ENCODE data around the gene FAM200A.
A peak's percentile ranks its signal among the peaks of the same experiment; 100 is the strongest.
"Not testable (repeated sequence)": the region's sequence is repeated elsewhere in the genome, so short reads cannot be mapped to it uniquely, and the experiment has no call there.

FAM200A gene

GRCh38 chr7:99594948-99595745 lies 43.2 kb upstream of the FAM200A start:
- Histone ChIP-seq H2AK5ac (ENCODE audit: low read length) (no peak overlapping the region), H2BK120ac (ENCODE audit: insufficient read depth, low read length, poor library complexity) (no peak overlapping the region), H3K36me3 (ENCODE audit: control insufficient read depth in 1 of 2, insufficient read depth in 2 of 2, low read length in 2 of 2) (no peaks in the 10 kb centered on the region), H3K4ac (ENCODE audit: low read depth, low read length) (no peak overlapping the region), H3K9me3 (ENCODE audit: insufficient read depth, low read depth, low read length) (no peaks in the 10 kb centered on the region), H3K79me2 (ENCODE audit: control insufficient read depth, insufficient read depth, low read length, poor library complexity) (no peaks in the 10 kb centered on the region), H4K8ac (ENCODE audit: low read depth, low read length) (no peak overlapping the region), H2BK5ac (ENCODE audit: low read depth, low read length, poor library complexity) (no peak overlapping the region), H3K4me3 (ENCODE audit: low read depth, low read length) (no peak overlapping the region), H3K18ac (ENCODE audit: low read length) (no peak overlapping the region), H3K4me1 (ENCODE audit: control insufficient read depth in 1 of 2, insufficient read depth in 2 of 2, low read length in 2 of 2) (no peaks in the 10 kb centered on the region), H2BK12ac (ENCODE audit: low read length) (no peak overlapping the region), H3K4me2 (ENCODE audit: low read length) (no peak overlapping the region), H3K79me1 (ENCODE audit: low read length) (no peaks in the 10 kb centered on the region), H2AFZ (ENCODE audit: insufficient read depth, low read length, poor library complexity) (no peak overlapping the region), H3K23ac (ENCODE audit: low read length) (no peak overlapping the region), H4K12ac (ENCODE audit: low read depth, low read length) (no peak overlapping the region), H3K14ac (ENCODE audit: low read length) (no peak overlapping the region), H3K27me3 (ENCODE audit: insufficient read depth, low read length) (no peaks in the 10 kb centered on the region), H3K9ac (ENCODE audit: low read length) (no peak overlapping the region), H3K27ac (ENCODE audit: low read depth, low read length) (no peak overlapping the region), H4K91ac (ENCODE audit: low read depth, low read length) (no peak overlapping the region)
- no peak for DNase-seq
- no CpG with 5 or more reads among the region's 7 CpGs for WGBS (ENCODE audit: extremely low coverage, insufficient coverage, insufficient read length)

GRCh38 chr7:99588868-99589267 lies 37.0 kb upstream of the FAM200A start:
- DNase-seq: no peak
- H4K12ac ChIP-seq (ENCODE audit: low read depth, low read length): no peak overlapping the region
- H3K23ac ChIP-seq (ENCODE audit: low read length): no peak overlapping the region
- H4K91ac ChIP-seq (ENCODE audit: low read depth, low read length): no peak overlapping the region
- no peaks in the 10 kb centered on the region for H3K4me1 ChIP-seq (ENCODE audit: control insufficient read depth in 1 of 2, insufficient read depth in 2 of 2, low read length in 2 of 2)
- no peak overlapping the region for H3K4me3 ChIP-seq (ENCODE audit: low read depth, low read length)
- H3K14ac ChIP-seq (ENCODE audit: low read length): no peak overlapping the region
- WGBS (ENCODE audit: extremely low coverage, insufficient coverage, insufficient read length): no CpG with 5 or more reads among the region's 3 CpGs
- no peaks in the 10 kb centered on the region for H3K27me3 ChIP-seq (ENCODE audit: insufficient read depth, low read length)
- H3K9ac ChIP-seq (ENCODE audit: low read length): no peak overlapping the region
- no peaks in the 10 kb centered on the region for H3K79me1 ChIP-seq (ENCODE audit: low read length)
- no peak overlapping the region for H4K8ac ChIP-seq (ENCODE audit: low read depth, low read length)
- no peak overlapping the region for H2BK12ac ChIP-seq (ENCODE audit: low read length)
- H3K79me2 ChIP-seq (ENCODE audit: control insufficient read depth, insufficient read depth, low read length, poor library complexity): no peaks in the 10 kb centered on the region
- H3K18ac ChIP-seq (ENCODE audit: low read length): no peak overlapping the region
- no peaks in the 10 kb centered on the region for H3K36me3 ChIP-seq (ENCODE audit: control insufficient read depth in 1 of 2, insufficient read depth in 2 of 2, low read length in 2 of 2)
- no peak overlapping the region for H2BK120ac ChIP-seq (ENCODE audit: insufficient read depth, low read length, poor library complexity)
- no peak overlapping the region for H2AK5ac ChIP-seq (ENCODE audit: low read length)
- no peak overlapping the region for H3K4ac ChIP-seq (ENCODE audit: low read depth, low read length)
- H3K27ac ChIP-seq (ENCODE audit: low read depth, low read length): no peak overlapping the region
- no peak overlapping the region for H2BK5ac ChIP-seq (ENCODE audit: low read depth, low read length, poor library complexity)
- H3K4me2 ChIP-seq (ENCODE audit: low read length): no peak overlapping the region
- H3K9me3 ChIP-seq (ENCODE audit: insufficient read depth, low read depth, low read length): no peaks in the 10 kb centered on the region
- no peak overlapping the region for H2AFZ ChIP-seq (ENCODE audit: insufficient read depth, low read length, poor library complexity)

GRCh38 chr7:99580778-99581332 lies 28.9 kb upstream of the FAM200A start:
- H3K23ac ChIP-seq (ENCODE audit: low read length); H3K9me3 ChIP-seq (ENCODE audit: insufficient read depth, low read depth, low read length): not testable (repeated sequence)
- WGBS (ENCODE audit: extremely low coverage, insufficient coverage, insufficient read length): no CpG with 5 or more reads among the region's 4 CpGs

DNA sequence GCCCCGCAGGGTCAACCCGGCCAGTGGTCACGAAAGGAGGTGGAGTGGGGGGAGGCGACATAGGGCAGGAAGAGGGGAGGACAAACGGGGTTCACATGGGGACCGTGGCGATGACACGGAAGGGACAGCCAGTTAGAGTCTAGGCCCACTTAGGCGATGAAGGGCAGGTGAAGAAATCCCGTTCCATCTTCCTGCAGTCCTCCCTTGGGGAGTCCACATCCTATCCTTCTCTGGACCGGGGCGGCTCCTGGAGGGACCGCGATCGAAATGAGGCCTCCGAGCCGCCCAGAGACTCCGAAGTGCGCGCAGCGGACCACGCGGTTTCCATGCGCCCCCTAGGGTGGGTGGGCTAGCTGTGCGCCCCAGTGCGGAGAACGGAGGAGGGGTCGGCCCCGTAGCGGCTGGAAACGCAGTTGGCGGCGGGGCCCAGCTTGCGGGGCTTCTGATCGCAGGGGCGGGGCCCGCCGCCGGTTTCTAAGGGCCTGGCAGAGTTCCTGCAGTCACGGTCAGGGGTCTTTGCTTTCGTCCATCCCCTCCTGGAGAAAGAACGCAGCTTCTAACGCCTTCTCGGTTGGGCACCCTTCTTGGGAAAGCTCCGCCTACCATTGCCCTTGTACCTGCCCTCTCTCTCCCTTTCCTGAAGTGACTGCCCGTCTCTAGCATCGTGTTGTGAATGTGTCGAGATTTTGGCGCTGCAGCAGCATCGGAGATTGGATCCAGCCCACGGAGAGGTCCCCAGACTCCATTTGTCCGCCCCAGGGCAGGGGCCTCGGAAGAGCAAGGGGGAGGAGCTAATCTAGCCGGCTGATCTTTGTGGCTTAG lies 28.3 kb upstream of the FAM200A start:
- Histone ChIP-seq H3K4me2 (ENCODE audit: low read length) (peak overlapping the region; percentile 87), H3K23ac (ENCODE audit: low read length) (no peak overlapping the region), H3K9me3 (ENCODE audit: insufficient read depth, low read depth, low read length) (no peaks in the 10 kb centered on the region), H3K9ac (ENCODE audit: low read length) (peak overlapping the region; percentile 1), H3K18ac (ENCODE audit: low read length) (no peak overlapping the region), H3K79me2 (ENCODE audit: control insufficient read depth, insufficient read depth, low read length, poor library complexity) (no peaks in the 10 kb centered on the region), H3K14ac (ENCODE audit: low read length) (no peak overlapping the region), H3K79me1 (ENCODE audit: low read length) (no peaks in the 10 kb centered on the region), H3K36me3 (ENCODE audit: control insufficient read depth in 1 of 2, insufficient read depth in 2 of 2, low read length in 2 of 2) (no peaks in the 10 kb centered on the region), H3K4me3 (ENCODE audit: low read depth, low read length) (peak overlapping the region; percentile 55), H2AFZ (ENCODE audit: insufficient read depth, low read length, poor library complexity) (peak overlapping the region; percentile 4), H3K4me1 (ENCODE audit: control insufficient read depth in 1 of 2, insufficient read depth in 2 of 2, low read length in 2 of 2) (peaks cover 3 to 8% of the 10 kb centered on the region in 2 experiments), H4K91ac (ENCODE audit: low read depth, low read length) (no peak overlapping the region), H4K8ac (ENCODE audit: low read depth, low read length) (peak overlapping the region; percentile 47), H2BK5ac (ENCODE audit: low read depth, low read length, poor library complexity) (no peak overlapping the region), H3K27me3 (ENCODE audit: insufficient read depth, low read length) (no peaks in the 10 kb centered on the region), H2BK120ac (ENCODE audit: insufficient read depth, low read length, poor library complexity) (no peak overlapping the region), H3K27ac (ENCODE audit: low read depth, low read length) (no peak overlapping the region), H3K4ac (ENCODE audit: low read depth, low read length) (no peak overlapping the region), H4K12ac (ENCODE audit: low read depth, low read length) (peak overlapping the region; percentile 39), H2AK5ac (ENCODE audit: low read length) (no peak overlapping the region), H2BK12ac (ENCODE audit: low read length) (no peak overlapping the region)
- DNase-seq: no peak
- no CpG with 5 or more reads among the region's 54 CpGs for WGBS (ENCODE audit: extremely low coverage, insufficient coverage, insufficient read length)

More at GRCh38 chr7:99580778-99581332, 28.9 kb upstream of the FAM200A start:
- peak overlapping the region; percentile 47 for H4K8ac ChIP-seq (ENCODE audit: low read depth, low read length)
- not testable (repeated sequence) for H3K36me3 ChIP-seq (ENCODE audit: control insufficient read depth in 1 of 2, insufficient read depth in 2 of 2, low read length in 2 of 2); H3K18ac ChIP-seq (ENCODE audit: low read length); H2AK5ac ChIP-seq (ENCODE audit: low read length); H2BK12ac ChIP-seq (ENCODE audit: low read length); H3K79me2 ChIP-seq (ENCODE audit: control insufficient read depth, insufficient read depth, low read length, poor library complexity); DNase-seq; H2BK5ac ChIP-seq (ENCODE audit: low read depth, low read length, poor library complexity); H3K27me3 ChIP-seq (ENCODE audit: insufficient read depth, low read length); H3K4me3 ChIP-seq (ENCODE audit: low read depth, low read length); H3K4ac ChIP-seq (ENCODE audit: low read depth, low read length); H3K79me1 ChIP-seq (ENCODE audit: low read length); H3K4me1 ChIP-seq (ENCODE audit: control insufficient read depth in 1 of 2, insufficient read depth in 2 of 2, low read length in 2 of 2); H4K91ac ChIP-seq (ENCODE audit: low read depth, low read length); H3K27ac ChIP-seq (ENCODE audit: low read depth, low read length); H2BK120ac ChIP-seq (ENCODE audit: insufficient read depth, low read length, poor library complexity); H3K14ac ChIP-seq (ENCODE audit: low read length)
- H2AFZ ChIP-seq (ENCODE audit: insufficient read depth, low read length, poor library complexity): peak overlapping the region; percentile 4
- peak overlapping the region; percentile 87 for H3K4me2 ChIP-seq (ENCODE audit: low read length)
- H3K9ac ChIP-seq (ENCODE audit: low read length): peak overlapping the region; percentile 1
- peak overlapping the region; percentile 39 for H4K12ac ChIP-seq (ENCODE audit: low read depth, low read length)

All from trophoblast cell (in vitro differentiated cells and primary cell).